SU-DHL-6 (cell line): ENCODE data around the gene RFC1.
"Not testable (repeated sequence)": the region's sequence is repeated elsewhere in the genome, so short reads cannot be mapped to it uniquely, and the experiment has no call there.

Source experiments
- H2AFZ ChIP-seq: fragments of 200-600 bp; sonication (generic); 2 replicates; pipeline ENCODE4 v1.6.1; 2014; ENCODE audit warnings: low read depth, mild to moderate bottlenecking, moderate library complexity, mixed read lengths, antibody characterized with exemption, low read length; ENCODE audit not compliant: severe bottlenecking
- H3F3A ChIP-seq: fragments of 200-600 bp; shearing (Covaris generic); 2 replicates; pipeline ENCODE4 v1.6.0; 2016; ENCODE audit warnings: antibody characterized with exemption, mild to moderate bottlenecking; ENCODE audit not compliant: insufficient read depth
- H3K27ac ChIP-seq: fragments of 200-600 bp; sonication (generic); 2 replicates; pipeline ENCODE4 v1.5.1; 2016; ENCODE audit warnings: low read depth, mild to moderate bottlenecking, low read length, moderate library complexity, mixed read lengths
- H3K27me3 ChIP-seq: fragments of 200-600 bp; sonication (generic), shearing (Covaris generic); 2 replicates; pipeline ENCODE4 v1.6.0; 2014; ENCODE audit warnings: mild to moderate bottlenecking, low read length
- H3K36me3 ChIP-seq: fragments of 200-600 bp; sonication (generic); 2 replicates; pipeline ENCODE4 v1.6.1; 2014; ENCODE audit warnings: mild to moderate bottlenecking, low read length, mixed read lengths
- H3K4me2 ChIP-seq: fragments of 300-600, 200-600 bp; shearing (Covaris generic), sonication (generic); 2 replicates; pipeline ENCODE4 v1.6.0; 2014; ENCODE audit warnings: low read length, low read depth, mild to moderate bottlenecking; ENCODE audit not compliant: poor library complexity, severe bottlenecking
- H3K4me3 ChIP-seq: fragments of 200-600 bp; sonication (generic); 2 replicates; pipeline ENCODE4 v1.5.1; 2014; ENCODE audit warnings: antibody characterized with exemption, low read length, mild to moderate bottlenecking, mixed read lengths; ENCODE audit not compliant: insufficient read depth, poor library complexity, severe bottlenecking
- H3K79me2 ChIP-seq: fragments of 200-600 bp; sonication (generic); 2 replicates; pipeline ENCODE4 v1.6.1; 2014; ENCODE audit warnings: mild to moderate bottlenecking, low read length, moderate library complexity; ENCODE audit not compliant: insufficient read depth
- H3K9ac ChIP-seq: fragments of 200-600 bp; sonication (generic); 2 replicates; pipeline ENCODE4 v1.7.0; 2014; ENCODE audit warnings: mild to moderate bottlenecking, low read length
- H3K9me2 ChIP-seq: fragments of 200-600 bp; sonication (generic); replicated peaks from 2 replicates; pipeline ENCODE4 v1.6.1; 2014; ENCODE audit warnings: low read length; ENCODE audit not compliant: insufficient read depth
- H3K9me3 ChIP-seq: fragments of 200-600 bp; sonication (generic); 2 replicates; pipeline ENCODE4 v1.6.1; 2014; ENCODE audit warnings: low read length, mixed read lengths; ENCODE audit not compliant: insufficient read depth
- H4K20me1 ChIP-seq: fragments of 200-600 bp; sonication (generic); 2 replicates; pipeline ENCODE4 v1.6.1; 2014; ENCODE audit warnings: low read depth, mild to moderate bottlenecking, antibody characterized with exemption, low read length, moderate library complexity, mixed read lengths
- EZH2phosphoT487 ChIP-seq: fragments of 200-600 bp; sonication (generic), shearing (Covaris generic); conservative IDR thresholded peaks from 2 replicates; pipeline ENCODE4 v1.6.1; 2018; ENCODE audit warnings: mild to moderate bottlenecking, antibody characterized with exemption, low read length, moderate library complexity, mixed read lengths
- TF ChIP-seq, protein P1 (sequence below): fragments of 200-600 bp; sonication (generic); IDR thresholded peaks from one replicate; pipeline ENCODE4 v1.5.1; 2017; ENCODE audit warnings: antibody characterized with exemption, mild to moderate bottlenecking, low read length, moderate library complexity; ENCODE audit not compliant: insufficient read depth, poor library complexity, severe bottlenecking

Gene RFC1

DNA sequence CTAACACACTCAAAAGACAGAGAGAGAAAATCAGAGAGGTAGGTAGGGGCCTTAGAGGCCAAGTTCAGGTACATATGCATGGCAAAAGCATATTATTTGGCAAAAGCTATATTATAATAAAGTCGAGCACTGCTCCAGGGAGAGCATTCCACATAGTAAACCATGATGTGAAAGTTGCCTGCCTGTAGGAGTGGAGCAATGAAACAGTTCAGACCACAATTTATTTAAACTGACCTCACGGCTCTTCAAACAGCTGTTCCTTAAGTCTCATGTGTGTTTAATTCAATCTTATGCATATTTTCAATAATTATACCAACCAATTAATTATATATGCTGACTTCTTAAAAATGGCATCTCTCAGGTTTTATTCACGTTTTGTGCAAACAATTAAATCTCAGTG lies 3.3 kb downstream of the RFC1 start:
- Histone ChIP-seq H3K4me3 (peak overlapping the region; percentile 19), H3K27me3 (no peaks in the 10 kb centered on the region)

GRCh38 chr4:39360611-39361010 lies 5.6 kb downstream of the RFC1 start:
- not testable (repeated sequence) for H3K27me3 ChIP-seq, H3K9me2 ChIP-seq, H4K20me1 ChIP-seq, H3K36me3 ChIP-seq, H2AFZ ChIP-seq, H3K9me3 ChIP-seq, H3K9ac ChIP-seq
- Histone ChIP-seq H3K27ac (peak overlapping the region; percentile 97), H3K4me3 (peak overlapping the region; percentile 20), H3K79me2 (peaks cover 89% of the 10 kb centered on the region), H3F3A (peaks cover 74% of the 10 kb centered on the region), H3K4me2 (peak overlapping the region; percentile 70)

More for the DNA sequence above, 3.3 kb downstream of the RFC1 start:
- no peaks in the 10 kb centered on the region for H3K9me3 ChIP-seq
- no peaks in the 10 kb centered on the region for H3K36me3 ChIP-seq
- H3F3A ChIP-seq = peaks cover 71% of the 10 kb centered on the region
- no peaks in the 10 kb centered on the region for H3K9me2 ChIP-seq
- H3K4me2 ChIP-seq = peak overlapping the region; percentile 93
- H3K79me2 ChIP-seq = peaks cover 75% of the 10 kb centered on the region
- no peaks in the 10 kb centered on the region; the same call in 1 of the 2 replicates for H4K20me1 ChIP-seq
- TF ChIP-seq, protein P1, sequence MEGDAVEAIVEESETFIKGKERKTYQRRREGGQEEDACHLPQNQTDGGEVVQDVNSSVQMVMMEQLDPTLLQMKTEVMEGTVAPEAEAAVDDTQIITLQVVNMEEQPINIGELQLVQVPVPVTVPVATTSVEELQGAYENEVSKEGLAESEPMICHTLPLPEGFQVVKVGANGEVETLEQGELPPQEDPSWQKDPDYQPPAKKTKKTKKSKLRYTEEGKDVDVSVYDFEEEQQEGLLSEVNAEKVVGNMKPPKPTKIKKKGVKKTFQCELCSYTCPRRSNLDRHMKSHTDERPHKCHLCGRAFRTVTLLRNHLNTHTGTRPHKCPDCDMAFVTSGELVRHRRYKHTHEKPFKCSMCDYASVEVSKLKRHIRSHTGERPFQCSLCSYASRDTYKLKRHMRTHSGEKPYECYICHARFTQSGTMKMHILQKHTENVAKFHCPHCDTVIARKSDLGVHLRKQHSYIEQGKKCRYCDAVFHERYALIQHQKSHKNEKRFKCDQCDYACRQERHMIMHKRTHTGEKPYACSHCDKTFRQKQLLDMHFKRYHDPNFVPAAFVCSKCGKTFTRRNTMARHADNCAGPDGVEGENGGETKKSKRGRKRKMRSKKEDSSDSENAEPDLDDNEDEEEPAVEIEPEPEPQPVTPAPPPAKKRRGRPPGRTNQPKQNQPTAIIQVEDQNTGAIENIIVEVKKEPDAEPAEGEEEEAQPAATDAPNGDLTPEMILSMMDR = no peak
- TF ChIP-seq EZH2phosphoT487 = no peak
- peak overlapping the region; percentile 85 for H3K27ac ChIP-seq
- H3K9ac ChIP-seq = peak overlapping the region; percentile 33
- no peak overlapping the region for H2AFZ ChIP-seq

GRCh38 chr4:39357002-39357401 lies 9.2 kb downstream of the RFC1 start:
- no peaks in the 10 kb centered on the region; the same call in 1 of the 2 replicates for H4K20me1 ChIP-seq
- peaks cover 66% of the 10 kb centered on the region for H3F3A ChIP-seq
- H3K9me2 ChIP-seq = no peaks in the 10 kb centered on the region
- H3K27ac ChIP-seq = peak overlapping the region; percentile 97
- peak overlapping the region; percentile 57 for H3K9ac ChIP-seq
- no peak for TF ChIP-seq EZH2phosphoT487
- TF ChIP-seq, protein P1 = no peak
- no peaks in the 10 kb centered on the region for H3K36me3 ChIP-seq
- H3K27me3 ChIP-seq = no peaks in the 10 kb centered on the region
- H3K79me2 ChIP-seq = peaks cover 88% of the 10 kb centered on the region
- peak overlapping the region; percentile 97 for H3K4me2 ChIP-seq
- H3K4me3 ChIP-seq = peak overlapping the region; percentile 51
- no peaks in the 10 kb centered on the region for H3K9me3 ChIP-seq
- no peak overlapping the region for H2AFZ ChIP-seq

DNA sequence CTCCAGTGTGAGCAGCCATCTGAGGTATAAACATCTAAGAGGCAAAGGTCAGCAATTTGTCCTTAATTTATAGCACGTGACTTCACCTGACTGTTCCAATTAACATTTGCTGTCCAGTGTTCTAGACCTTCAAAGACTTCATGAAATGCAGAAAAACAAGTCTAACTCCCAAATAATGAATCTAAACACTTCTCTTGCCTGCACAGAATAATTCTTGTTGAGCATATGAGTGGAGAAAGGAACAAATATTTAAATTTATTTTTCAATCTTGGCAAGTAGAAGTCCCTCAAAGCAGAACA lies 12.0 kb downstream of the RFC1 start:
- Histone ChIP-seq H3K9me2 (no peaks in the 10 kb centered on the region), H3K27ac (peak overlapping the region; percentile 97)

More for the DNA sequence above, 12.0 kb downstream of the RFC1 start:
- Histone ChIP-seq H3K9me3 (no peaks in the 10 kb centered on the region), H4K20me1 (no peaks in the 10 kb centered on the region; the same call in 1 of the 2 replicates), H3K4me2 (peak overlapping the region; percentile 97), H3K9ac (peak overlapping the region; percentile 57), H2AFZ (no peak overlapping the region), H3K79me2 (peaks cover 79% of the 10 kb centered on the region), H3K36me3 (peaks cover 11% of the 10 kb centered on the region), H3F3A (peaks cover 49% of the 10 kb centered on the region), H3K4me3 (peak overlapping the region; percentile 44), H3K27me3 (no peaks in the 10 kb centered on the region)
- TF ChIP-seq EZH2phosphoT487 = no peak
- TF ChIP-seq, protein P1 = no peak
